GM18873 (cell line): ENCODE measurements around the gene LYPD5.
"Not testable (repeated sequence)": the region's sequence is repeated elsewhere in the genome, so short reads cannot be mapped to it uniquely, and the experiment has no call there.

Experiments
- ATAC-seq: cut with Tn5 transposase; IDR thresholded peaks from one replicate; pipeline ENCODE4 v1.9.1; 2021; ENCODE audit warnings: mild to moderate bottlenecking, moderate library complexity, moderate number of reproducible peaks; ENCODE audit not compliant: unreplicated experiment, low FRiP score

LYPD5 gene

DNA sequence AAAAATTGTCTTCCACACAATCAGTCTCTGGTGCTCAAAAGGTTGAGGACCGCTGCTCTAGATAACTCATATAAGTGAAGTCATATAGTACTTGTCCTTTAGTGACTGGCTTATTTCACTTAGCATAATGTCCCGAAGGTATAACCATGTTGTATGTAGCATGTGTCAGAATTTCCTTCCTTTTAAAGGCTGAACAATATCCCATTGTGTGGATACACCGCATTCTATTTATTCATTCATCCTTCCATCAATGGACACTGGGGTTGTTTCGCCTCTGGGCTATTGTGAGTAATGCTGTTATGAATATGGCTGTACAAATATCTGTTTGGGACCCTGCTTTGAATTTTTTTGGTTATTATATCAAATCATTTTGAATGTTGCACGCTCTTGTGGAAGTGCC is 4.6 kb upstream of the LYPD5 start:
- ATAC-seq = no peak

DNA sequence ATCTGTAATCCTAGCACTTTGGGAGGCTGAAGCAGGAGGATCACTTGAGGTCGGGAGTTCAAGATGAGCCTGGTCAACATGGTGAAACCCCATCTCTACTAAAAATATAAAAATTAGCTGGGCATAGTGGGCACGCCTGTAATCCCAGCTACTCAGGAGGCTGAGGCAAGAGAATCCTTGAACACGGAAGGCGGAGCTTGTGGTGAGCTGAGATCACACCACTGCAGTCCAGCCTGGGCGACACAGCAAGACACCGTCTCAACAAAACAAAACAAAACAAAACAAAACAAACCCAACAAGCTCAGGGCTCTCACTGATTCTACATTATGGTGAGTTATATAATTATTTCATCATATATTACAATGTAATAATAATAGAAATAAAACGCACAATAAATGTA is 4.2 kb upstream of the LYPD5 start:
- ATAC-seq = not testable (repeated sequence)

DNA sequence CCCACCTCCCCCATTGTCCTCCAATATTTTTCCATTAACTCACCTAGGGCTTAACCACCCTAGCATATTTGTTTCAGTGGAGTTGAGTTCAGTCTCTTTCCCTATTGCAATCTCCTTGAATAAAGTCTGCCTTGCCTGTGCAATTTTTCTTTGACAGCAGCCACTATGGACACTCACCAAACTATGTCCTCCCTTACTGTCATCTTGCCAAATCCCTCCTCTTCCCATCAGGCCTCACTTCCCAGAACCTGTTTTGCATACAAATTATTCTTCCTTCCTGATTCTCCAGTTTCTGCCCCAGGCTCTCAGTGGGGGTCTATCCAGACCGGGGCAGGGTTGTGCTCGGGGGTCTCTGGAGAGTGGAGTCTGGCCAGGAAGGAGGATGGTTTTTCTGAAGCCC is 2.2 kb upstream of the LYPD5 start:
- ATAC-seq = no peak

DNA sequence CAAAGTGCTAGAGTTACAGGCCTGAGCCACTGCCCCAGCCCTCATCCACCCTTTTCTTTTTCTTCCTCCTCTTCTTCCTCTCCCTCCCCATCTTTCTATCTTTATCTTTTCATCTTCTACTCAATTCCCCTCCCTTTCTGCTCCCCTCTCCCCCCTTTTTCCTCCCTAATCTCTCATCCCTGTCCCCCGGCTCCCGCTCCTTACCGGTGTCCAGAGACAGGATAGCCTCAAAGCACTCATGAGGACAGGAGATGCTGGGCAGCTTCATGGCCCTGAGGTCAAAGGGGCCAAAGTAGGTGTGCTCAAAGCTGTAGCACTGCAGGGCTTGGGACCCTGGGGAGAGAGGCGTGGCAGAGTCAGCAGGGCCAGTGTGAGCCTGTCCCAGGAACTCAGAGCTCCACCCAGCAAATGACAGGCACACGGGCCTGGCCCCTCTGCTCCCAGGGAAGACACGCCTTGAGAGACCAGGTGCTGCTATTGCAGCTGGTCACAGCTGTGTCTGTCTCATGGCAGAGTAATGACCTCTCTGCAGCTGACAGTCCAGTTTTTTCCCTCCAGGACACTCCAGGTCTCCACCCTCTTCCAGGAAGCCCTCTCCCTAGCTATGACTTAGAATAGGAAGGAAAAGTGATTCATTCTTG is 2.6 kb downstream of the LYPD5 start:
- ATAC-seq = no peak

DNA sequence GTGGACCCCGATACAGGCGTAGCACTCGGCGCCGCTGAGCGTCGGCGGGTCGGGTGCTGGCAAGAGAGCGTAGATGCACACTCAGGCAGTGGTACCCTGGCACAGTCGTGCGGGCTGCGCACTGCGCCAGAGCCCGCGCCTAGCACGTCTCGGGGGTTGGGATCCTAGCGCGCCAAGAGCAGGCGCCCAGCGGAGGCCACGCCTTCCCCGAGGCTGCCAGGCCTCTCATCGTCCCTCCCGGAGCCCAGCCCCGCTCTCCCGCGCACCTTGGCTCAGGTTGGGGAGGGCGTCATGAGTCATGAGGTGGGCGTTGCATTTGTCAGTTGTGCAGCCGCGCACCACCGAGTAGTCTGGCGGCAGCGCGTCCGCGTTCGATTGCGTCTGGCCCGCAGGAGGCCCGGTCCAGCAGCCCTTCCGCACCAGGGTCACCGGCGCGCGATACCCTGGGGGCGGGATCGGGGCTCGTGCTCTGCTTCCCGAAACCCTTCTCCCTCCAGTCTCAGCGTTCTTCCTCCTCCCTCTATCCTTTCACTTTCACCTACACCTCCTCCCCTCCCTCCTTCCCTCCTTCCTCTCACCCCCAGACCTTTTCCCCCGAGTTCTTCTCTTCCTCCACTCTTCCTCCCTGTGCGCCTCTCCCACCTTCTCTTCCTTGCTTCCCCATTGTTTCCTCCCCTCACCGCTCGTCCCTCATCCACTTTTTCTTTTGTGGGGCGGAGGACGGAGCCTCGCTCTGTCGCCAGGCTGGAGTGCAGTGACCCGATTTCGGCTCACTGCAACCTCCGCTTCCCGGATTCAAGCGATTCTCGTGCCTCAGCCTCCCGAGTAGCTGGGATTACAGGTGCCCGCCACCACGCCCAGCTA is 3.5 kb downstream of the LYPD5 start:
- no peak for ATAC-seq

DNA sequence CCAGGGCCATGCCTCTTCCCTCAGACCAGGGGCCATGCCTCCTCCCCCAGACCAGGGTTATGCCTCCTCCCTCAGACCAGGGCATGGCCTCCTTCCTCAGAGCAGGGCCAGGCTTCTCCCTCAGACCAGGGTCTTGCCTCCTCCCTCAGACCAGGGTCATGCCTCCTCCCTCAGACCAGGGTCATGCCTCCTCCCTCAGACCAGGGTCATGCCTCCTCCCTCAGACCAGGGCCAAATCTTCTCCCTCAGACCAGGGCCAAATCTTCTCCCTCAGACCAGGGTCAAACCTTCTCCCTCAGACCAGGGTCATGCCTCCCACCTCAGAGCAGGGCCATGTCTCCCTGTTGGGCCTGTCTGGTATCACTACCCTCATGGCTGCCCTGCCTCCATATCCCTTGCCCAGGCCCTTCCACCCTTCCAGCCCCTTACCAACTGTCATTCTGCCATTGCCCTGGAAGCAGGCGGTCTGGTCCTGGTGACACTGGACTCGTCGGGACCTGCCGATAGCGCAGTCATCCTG is 4.2 kb downstream of the LYPD5 start:
- no peak for ATAC-seq

DNA sequence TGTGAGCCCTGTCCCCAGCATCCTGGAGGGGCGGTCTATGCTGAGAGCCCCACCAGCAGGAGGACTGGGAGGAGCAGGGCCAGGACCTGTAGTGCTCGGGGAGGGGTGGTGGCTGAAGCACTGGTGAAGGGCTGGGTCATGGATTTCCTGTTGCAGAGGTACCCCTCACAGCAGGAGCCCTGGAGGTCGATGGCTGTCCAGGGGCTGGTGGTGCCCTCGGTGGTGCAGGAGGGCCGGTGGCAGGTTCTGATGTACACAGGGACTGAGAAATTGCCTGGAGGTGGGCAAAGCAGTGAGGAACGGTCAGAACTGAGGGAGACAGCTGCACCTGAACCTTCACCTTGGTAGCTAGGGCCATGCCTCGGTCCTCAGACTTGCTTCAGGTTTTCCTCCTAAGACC is 4.7 kb downstream of the LYPD5 start:
- no peak for ATAC-seq

DNA sequence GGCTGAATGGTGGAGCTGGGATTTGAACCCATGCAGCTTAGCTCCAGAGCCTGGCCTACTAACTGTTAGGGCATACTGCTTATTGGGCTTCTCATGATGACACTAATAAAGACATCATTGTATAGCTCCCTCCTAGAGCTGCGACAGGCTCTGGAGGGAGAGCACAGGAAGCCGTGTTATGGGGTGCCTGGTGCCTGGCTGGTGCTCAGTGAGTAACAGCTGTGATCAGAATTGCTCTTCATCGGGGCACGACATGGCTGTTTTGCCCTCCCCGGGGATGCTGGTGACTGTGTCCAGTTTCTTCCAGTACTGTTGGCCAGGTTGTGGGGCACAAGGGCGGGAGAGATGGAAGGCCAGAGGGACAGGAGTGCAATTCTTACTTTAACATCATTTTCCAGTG is 5.1 kb downstream of the LYPD5 start:
- no peak for ATAC-seq

DNA sequence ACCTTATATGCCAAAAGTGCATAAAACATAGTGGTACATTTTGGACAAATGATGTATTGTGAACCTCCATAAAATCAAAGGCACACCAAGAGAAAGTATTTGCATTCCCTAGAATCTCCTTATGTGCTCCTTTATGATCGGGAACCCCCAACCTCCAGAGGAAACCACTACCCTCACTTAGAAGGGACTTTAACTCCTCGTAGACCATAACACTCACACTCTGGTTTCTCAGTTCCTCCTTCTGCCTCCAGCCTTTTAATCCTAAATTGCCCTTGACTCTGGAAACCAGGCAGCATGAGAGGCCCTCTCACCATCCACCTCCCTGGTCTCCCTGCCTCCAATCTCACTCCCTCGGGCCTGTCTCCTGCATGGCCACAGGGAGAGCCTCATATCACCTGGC is 11.7 kb downstream of the LYPD5 start:
- ATAC-seq = no peak

DNA sequence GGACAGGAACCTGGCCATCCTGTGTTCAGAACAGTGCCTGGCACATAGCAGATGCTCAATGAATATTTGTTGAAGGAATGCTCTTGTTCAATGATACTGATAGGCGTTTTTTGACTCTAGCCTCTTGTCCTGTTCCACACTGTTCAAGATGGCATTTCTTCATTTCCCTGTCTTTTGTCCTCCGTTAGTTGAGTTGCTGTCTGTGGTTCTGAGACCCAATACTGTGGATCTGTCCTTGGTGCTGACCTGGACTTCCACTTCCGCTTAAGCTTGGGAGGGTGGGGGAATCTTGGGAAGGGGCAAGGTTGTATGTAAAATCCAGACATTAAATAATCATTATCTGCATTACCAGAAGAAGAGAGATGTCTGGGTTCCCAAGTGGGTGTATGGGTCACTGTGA is 13.2 kb downstream of the LYPD5 start:
- ATAC-seq = no peak

DNA sequence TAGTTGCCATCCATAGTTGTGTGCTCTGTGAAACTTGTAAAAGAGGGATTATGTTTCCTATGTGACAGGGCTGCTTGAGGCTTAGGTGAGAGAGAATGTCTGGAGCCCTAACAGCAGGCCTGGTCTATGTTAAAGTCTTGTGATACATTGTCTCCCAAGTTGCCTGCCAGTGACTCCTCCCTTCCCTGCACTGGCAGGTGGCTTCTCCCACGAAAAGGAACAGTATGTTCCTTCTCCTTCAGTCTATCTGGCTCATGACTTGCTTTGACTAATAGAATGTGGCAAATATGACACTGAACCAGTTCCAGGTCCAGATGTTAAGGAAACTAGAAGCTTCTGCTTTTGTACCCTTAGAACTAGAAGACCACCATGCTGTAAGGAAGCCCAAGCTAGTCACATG is 15.6 kb downstream of the LYPD5 start:
- no peak for ATAC-seq

DNA sequence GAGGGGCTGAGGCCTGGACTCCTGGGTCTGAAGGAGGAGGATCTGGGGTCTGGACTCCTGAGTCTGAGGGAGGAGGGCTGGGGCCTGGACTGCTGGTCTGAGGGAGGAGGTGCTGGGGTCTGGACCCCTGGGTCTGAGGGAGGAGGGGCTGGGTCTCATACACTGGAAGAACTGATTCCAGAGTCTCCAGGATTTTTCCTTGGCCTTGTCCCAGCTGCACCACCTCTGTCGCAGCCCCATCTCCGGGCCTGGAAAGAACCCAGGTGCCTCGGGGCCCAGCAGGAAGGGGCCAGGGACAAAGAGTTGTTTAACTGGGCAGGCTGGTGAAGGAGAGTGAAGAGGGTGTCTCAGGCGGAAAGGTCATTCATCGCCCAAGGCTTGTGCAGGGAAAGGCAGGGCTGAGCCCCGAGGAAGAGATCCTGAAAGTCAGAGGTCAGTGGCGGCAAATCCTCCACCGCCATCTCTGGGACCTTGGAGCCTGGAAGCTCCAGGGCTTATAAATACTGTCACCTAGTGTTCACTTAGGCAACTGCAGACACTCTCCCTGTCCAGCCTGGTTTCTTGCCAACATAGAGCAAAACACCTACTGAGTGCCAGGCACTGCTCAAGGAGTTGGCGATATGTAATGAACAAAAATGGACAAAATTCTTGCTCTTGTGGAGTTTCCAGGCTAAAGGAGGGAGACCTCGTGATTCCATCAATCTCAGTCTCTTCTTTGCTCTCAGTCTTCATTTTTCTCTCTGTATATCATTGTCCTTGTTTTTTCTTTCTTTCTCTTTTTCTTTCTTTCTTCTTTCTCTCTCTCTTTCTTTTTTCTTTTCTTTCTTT is 17.1 kb downstream of the LYPD5 start:
- ATAC-seq = no peak

DNA sequence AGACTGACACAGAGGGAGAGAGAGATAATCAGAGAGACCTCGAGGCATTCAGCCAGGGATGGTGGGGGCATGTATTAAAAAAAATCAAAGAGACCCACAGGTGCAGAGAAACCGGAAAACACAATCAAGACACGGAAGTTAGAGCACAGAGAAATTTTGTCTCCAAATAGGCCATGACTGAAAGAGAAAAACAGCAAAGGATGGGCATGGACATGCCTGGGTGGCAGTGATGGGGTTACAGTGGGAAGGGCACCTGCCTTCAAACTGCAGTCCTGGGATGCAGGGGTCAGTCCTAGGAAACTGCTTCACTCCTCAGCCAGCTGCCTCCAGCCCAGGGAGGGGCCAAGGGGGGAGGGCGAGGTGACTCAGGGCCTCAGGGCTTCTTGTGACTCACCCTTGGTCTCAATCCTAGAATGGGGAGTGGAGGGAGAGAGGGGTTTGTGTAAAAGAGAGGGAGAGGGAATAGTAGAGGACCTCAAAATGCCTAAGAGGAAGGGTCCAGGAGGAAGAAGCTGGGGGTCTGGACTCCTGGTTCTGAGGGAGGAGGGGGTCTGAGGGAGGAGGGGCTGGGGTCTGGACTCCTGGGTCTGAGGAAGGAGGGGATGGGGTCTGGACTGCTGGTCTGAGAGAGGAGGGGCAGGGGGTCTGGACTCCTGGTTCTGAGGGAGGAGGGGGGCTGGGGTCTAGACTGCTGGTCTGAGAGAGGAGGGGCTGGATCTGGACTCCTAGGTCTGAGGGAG is 17.8 kb downstream of the LYPD5 start:
- no peak for ATAC-seq

DNA sequence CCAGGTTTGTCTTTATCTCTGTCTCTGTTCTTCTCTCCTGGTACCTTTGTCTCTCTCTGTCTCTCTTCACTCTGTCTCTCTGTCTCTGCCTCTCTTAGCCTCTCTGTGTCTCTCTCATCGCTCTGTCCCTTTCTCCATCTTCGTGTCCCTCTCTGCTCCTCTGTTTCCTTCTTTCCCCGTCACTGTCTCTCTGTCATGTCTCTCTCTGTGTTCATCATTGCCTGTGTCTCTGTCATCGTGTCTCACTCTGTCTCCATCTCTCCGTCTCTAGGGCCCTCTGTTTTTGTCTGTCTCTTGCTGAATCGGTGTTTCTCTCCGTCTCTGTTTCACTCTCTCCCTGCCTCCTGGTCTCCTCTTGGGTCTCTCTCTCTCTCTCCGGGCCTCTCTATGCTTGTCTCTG is 18.6 kb downstream of the LYPD5 start:
- ATAC-seq = no peak

DNA sequence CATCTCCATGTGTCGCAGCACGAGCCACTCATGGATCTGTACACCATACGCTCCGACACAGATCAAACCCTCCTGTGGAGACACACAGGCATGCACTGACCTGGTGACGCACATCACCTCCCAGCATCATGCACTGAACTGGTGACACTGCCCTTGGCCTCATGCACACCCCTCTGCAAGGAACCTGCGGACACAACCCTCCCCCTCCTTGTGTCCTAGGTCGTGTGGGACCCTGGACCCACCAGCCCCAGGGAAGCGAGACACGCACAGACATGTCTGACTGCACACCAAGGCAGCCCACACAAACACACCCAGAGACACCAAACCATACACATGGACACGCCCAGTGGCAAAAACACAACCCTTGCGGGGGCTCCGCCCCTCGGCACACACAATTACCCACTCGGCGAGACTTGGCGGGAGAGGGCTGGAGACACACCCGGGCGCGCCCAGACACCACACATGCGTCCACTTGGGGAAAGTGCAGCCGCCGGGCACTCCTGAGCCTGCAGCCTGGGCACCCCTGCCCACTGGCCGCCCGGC is 19.5 kb downstream of the LYPD5 start:
- no peak for ATAC-seq

DNA sequence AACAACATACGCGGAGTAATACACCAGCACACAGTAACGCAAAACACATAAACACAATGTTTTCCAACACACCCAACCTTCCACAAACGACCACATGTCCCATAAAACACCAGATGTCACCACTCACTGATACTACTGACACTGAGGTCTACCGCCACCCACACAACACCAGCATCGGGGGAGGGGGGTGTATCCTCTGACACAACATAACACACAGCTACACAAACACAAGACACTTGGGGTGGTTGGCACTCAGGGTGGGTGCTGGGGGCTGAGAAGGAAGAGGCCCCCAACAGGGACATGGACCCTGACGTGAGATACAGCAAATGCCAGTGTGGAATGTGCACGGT is 20.0 kb downstream of the LYPD5 start:
- no peak for ATAC-seq

DNA sequence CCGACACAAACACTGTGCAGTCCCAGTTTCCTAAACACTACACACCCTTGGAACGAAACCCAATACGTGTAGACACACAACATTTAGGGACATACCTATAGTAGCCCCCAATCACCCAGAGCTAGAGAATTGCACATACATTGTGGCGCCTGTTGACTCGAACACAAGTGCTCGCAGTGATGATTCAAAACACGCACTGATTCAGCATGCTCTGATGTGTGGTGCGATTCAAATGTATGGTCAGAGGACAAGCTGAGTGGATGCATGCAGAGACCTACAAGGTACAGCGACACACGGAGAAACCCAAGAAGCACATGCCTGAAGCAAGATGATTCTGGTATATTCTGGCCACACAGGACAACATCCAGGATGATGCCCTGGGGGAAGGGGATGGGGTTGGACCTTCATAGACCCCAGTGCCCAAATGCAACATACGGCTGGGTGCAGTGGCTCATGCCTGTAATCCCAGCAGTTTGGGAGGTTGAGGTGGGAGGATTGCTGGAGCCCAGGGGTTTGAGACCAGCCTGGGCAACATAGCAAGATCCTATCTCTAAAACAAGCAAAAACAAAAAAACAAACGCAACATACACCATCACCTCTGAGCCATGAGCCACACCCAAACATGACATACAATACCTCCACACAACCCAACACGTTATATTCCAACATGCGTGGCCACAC is 20.5 kb downstream of the LYPD5 start:
- no peak for ATAC-seq

DNA sequence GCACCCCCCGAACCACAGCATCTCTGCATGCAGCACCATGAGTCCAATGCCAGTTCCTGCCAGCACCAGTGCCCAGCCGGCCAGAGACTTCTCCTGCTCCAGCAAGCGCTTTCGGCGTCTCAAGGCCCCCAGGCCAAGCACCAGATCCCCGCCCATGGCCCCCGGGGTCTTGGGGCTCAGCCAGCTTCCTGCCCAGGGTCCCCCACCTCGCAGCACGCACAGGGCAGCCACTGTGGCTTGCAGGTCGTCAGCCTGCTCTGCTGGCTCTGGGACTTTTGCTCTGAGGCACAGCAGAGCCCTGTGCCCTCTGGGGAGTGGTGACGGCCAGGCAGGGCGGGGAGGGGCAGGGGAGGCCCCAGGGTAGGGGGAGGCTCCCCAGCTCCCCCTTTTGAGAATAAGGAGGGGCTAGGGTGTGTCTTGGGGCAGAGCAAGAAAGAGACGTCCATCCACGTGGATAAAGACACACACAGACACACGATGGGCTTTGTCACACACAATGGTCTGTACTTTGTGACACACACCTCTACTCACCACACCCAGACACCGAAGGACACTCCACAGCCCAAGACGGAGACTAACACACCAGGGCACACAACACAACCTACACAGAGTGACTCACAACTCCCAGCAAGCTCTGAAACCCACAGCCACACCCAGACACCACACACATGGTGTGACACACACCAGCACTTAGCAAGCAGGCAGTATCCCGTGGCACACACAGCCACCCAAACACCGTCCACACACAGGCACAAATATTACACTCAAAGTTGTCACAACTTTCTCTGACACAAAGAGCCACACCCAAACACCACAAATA is 21.3 kb downstream of the LYPD5 start, which contains the start of gene KCNN4:
Gene KCNN4 (minus strand): TSS at position 268 of the 820 bp plus-strand sequence. CDS start 112 bp downstream, at position 156.
- ATAC-seq = no peak

DNA sequence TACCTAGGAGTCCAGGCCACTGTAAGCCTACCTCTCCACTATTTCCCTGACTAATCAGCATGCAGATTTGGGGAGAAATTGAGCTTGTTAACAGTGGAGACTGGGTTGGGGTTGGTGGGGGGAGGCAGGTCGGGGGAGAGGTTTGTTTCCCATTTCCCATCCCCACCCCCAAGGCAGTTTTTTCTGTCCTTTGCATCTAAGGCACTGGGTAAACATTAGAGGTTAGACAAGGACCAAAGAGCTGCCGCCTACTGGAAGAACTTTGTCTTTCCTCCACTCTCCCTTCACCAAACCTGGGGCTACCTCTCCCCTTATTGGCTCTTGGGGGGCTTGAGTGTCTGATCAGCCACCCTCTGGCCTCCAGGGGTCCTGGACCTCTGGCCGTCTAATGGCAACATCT is 22.4 kb downstream of the LYPD5 start:
- no peak for ATAC-seq
